Stimulated activated CD8-positive, alpha-beta memory T cell treated with anti-CD3 and anti-CD28 coated beads, Interleukin-15, amount 100 ng/mL, for 4 hours (primary cell): ENCODE measurements around the gene ARHGAP10.

Experiments
- DNase-seq, 2 donors: peaks; one replicate each; pipeline ENCODE4 v3.0.0-alpha.2; 2020; ENCODE audit warnings: low read depth in 2 of 2

ARHGAP10 gene

DNA sequence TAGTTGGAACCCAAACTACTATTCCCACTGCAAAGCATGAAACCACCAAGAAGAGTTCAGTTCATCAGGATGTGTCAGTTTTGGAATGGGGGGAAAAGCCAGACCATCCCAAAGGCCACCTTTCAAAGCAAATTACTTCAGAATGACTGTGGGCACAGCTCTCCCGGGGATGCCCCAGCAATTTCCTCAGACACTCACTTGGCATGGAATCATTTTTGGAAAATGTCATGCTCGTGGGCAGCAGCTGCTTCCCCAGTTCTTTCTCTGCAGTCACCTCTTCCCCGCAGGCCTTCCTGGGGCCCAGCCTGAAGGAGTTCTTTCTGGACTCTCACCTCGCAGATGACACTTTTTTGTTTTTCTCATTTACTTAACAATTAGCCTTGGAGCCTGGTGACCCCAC is 360.0 kb downstream of the ARHGAP10 start:
- DNase-seq, result no peak

DNA sequence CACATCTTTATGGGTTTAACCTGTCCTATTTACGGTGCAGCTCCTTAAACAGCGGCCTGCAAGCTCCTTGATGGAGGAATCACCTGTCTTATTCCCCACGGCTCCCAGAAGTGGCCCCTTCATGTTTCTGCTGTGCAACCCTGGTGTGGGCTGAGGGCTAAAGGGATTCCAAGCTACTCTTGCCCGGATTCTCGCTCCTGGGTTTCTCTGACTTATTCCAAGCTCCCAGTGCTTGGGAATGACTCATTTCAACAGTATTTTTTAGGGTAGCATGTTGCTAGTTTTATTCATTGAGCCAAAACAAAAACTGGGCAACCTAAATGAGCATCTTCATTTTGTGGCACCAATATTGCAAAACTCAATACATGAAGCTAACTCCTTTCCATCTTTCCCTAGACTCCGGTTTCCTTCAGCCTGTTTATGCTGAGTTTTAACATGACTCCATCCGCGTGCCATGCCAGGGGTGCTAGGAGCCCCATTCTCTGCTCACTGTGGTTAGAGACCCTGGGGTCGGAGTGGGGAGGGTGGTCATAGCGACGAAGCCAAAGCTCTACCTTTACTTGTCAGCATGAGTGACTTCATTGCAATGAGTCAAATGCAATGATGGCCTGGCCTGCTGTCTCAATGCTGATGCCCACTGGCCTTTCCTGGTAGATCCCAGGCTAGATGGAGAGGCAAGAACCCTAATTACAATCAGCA is 360.6 kb downstream of the ARHGAP10 start:
- DNase-seq, result no peak

DNA sequence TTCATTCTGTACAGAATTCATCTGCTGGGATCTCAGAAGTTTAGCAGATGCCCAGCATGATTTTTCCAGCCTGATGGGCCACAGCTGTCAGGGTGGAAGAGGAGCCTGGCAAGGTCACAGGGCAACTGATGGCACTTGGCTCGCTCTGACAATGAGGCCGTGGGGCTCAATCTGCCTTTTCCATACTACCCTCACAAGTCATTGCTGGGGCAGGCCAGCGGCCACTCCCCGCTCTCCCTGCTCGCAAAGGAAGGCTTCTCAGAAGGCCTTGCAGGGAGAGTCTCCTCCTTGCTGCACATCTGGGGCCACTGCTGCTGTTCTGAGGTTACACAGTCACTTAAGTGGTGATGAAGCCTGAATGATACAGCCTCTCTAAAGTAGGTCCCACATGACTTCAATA is 361.2 kb downstream of the ARHGAP10 start:
- DNase-seq, result no peak

DNA sequence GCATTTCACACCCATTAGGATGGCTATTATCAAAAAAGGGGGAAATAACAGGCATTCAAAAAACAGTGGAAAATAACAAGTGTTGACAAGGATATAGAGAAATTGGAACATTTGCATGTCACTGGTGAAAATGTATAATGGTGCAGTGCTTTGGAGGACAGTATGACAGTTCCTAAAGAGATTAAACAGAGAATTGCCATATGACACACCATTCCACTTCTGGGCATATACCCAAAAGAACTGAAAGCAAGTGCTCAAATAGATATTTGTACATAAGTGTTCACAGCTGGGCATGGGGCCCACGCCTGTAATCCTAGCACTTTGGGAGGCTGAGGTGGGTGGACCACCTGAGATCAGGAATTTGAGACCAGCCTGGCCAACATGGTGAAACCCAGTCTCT is 362.3 kb downstream of the ARHGAP10 start:
- no peak for DNase-seq

GRCh38 chr4:148095346-148095923 is 363.5 kb downstream of the ARHGAP10 start:
- DNase-seq, result no peak

- DNase-seq, result no peak
Observed at GRCh38 chr4:148097801-148098200, 365.9 kb downstream of the ARHGAP10 start.

GRCh38 chr4:148101235-148101634 is 369.3 kb downstream of the ARHGAP10 start:
- no peak for DNase-seq

DNA sequence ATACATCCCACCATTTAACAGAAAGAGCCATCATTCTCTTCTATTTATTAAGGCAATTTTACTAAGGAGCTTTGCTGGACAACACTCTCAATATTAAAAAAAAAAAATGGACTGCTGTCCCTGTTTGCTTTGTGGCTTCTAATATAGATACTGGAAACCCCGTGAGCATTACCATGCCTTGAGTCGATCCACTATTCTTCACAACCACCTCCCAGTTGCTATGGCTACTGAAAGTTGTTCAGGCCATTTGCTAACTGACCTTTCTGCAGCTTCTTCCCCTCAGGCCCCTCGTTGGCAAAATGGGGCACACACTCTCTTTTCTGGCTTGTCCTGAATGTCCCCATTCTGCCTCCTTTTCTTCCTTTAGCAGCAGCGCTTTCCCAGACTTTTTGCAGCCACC is 369.9 kb downstream of the ARHGAP10 start:
- DNase-seq, result no peak

- no peak for DNase-seq
Observed at GRCh38 chr4:148103597-148104355, 371.9 kb downstream of the ARHGAP10 start.

DNA sequence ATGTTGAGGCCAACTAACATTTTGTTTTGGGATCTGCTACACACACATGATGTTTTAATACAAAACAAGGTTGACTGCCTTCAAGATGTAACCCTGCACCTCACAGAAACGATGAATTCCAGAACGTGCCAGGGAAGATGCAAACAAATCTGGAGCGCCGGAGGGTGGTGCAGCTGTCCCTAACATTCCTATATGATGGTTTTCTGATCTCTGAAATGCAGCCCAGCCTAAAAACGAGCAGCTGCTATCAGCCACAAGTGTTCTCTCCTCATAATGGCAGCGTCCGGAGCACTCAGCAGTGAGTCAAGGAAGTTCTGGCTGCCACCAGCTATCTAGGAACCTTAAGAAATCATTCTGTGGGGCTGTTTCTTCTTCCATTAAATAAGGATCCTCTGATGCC is 376.9 kb downstream of the ARHGAP10 start:
- DNase-seq, result no peak

GRCh38 chr4:148109216-148109615 is 377.3 kb downstream of the ARHGAP10 start:
- no peak for DNase-seq

- no peak for DNase-seq
Observed at GRCh38 chr4:148110169-148110568, 378.3 kb downstream of the ARHGAP10 start.

DNA sequence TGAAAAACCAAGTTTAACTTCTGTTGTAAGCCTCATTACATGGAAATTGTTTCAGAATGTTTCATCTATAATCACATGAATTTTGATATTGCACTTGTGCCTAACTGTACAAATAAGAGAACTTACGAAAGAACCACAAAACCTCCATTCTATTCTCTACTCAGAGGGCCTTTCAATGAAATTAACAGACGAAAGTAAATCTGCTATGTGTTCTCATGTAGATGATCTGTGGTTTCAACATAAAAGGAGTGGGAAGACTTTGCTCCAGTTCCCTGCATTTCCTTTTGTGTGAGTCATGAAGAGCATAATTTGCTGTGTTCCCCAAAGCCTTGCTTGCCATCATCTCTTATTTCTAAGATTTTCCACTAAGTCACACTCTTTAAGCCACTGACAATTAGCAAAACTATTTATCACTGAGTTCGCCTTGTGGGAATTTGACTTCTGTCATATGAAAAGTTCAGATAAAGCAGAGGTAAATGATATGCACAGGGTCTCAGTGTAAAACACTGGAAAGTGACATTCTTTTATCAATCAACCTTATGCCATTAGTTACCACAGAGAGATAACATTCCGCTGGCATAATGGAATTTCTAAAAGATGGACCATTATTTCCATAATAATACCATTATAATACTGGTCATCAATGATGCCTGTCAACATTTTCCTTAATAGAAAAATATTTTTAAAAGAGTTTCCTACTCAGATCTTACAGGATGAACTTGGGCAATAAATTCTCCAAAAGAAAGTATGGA is 380.5 kb downstream of the ARHGAP10 start:
- DNase-seq, result no peak

DNA sequence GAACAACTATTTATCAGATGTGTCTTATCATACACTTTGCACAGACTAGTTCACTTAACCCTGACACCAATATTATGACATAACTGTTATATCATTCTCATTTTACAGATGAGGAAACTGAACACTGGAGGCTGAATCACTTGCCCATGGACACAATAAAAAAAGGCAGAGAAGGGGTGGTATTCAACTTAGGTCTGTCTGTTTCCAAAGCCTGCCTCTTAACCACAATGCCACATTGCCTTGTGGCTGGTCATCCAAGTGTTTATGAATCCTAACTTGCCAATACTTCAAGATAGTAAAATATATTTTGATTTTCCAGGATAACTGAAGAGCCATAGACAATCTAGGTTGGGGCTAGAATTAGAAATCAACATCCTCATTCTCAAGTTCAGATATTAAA is 382.5 kb downstream of the ARHGAP10 start:
- no peak for DNase-seq

DNA sequence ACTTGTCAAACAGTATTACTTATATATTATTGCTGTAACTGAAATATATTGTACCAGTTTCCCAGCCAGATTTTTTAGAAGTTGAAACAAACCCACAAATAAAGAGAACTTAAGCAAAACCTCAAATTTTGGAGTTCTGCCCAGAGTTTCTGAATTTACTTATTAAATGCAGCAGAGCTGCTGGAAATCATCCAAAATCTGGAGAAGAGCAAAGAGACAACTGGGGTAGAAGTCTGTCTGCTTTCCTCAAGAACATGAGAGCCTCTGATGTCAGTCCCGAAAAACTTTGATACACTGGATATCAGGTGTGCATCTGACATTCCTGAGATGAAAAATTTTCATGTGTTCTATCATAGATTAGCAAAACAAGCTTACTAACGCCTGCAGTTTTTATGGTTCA is 384.4 kb downstream of the ARHGAP10 start:
- DNase-seq, result no peak

DNA sequence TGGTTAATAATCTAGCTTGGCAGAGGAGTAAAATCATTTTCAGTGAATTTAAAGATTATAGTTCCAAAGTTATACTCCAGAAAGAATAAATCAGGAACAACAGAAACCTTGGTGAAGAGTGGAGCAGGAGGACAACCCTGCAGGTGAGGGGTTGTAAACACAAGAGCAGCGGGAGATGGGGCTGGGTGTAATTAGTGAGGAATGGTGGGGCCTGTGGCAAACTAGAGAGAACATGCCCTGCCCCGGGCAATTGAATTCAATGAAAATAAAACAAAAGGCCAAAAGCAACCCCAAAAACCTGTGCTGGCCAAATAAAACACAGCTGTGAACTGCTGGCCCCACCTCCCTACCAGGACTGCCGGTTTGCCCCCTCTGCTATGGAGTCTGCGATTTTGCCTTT is 385.1 kb downstream of the ARHGAP10 start:
- no peak for DNase-seq

DNA sequence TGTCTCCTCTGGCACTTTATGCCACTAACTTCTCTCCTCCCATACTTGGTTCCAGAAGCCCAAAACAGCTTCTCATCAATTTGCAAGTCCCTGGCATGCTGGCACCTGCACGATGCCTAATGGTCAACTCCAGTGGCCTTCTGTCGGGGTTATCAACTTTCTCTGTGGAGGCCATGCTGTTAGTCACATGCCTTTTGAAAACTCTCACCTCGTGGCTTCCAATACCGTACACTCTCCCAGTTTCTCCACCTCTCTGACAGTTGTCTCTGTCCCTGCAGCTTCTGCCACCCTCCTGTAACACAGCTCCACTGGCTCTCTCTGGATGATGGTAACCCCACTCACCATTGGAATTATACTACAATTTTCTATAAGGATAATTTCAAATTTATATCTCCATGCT is 386.3 kb downstream of the ARHGAP10 start:
- DNase-seq, result no peak

- DNase-seq, result no peak
Observed at GRCh38 chr4:148118633-148119032, 386.7 kb downstream of the ARHGAP10 start.

- DNase-seq, result no peak
Observed at GRCh38 chr4:148120216-148120615, 388.3 kb downstream of the ARHGAP10 start.
